ENCODE results near the gene IQUB. TPM values are rescaled to one million over a fixed set of nuclear protein-coding genes. Genes with fewer than 3 reads are reported as not detected.

The IQUB gene
- total RNA-seq, 3 donors from 2014 or later (not counting 1 experiment from before 2014, with no cell fraction given) = 0.09 to 0.45 (median 0.18) TPM

DNA sequence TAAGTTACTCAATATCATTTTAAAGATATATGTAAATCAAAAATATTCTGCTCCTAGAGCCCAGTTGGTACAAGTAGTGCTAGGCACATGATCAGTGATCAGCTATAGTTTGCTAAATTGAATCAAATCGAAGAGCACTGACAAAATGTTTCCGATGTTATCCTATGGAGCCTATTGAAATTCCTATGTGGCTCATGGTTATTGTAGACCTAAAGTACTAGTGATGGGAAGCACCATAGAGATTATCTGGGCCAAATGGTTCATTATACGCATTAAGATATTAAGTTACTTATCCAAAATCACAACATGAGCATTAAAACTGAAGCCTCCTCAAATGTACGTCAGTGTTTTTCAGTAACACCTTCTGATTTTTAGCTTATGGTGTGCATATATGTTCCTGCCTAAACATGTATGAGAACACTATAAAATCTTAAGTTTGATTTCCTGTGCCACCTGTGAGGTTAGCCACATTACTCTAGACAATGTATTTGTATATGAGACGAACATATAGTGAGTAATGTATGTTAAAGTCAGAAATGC, 103.2 kb downstream of the IQUB start:
- Mint-ChIP-seq H3K27ac (no peak overlapping the region), H3K36me3 (no peaks in the 10 kb centered on the region), H3K4me3 (no peak overlapping the region), H3K4me1 (no peaks in the 10 kb centered on the region), H3K9me3 (peaks cover 3 to 7% of the 10 kb centered on the region in 2 donors), H3K27me3 (ENCODE audit: low read depth in 2 of 2) (no peaks in the 10 kb centered on the region)
- H3K9me3 ChIP-seq (ENCODE audit: control insufficient read depth, insufficient read depth, low read length) = no peaks in the 10 kb centered on the region
- DNase-seq (no peak), ATAC-seq (no peak)
- no peak for TF ChIP-seq CTCF (IDR thresholded peaks at IDR 0.05)
- WGBS (ENCODE audit: insufficient coverage) = 79% methylated on average over 3 of the region's 5 CpGs
- H3K4me3 ChIP-seq (ENCODE audit: low read length) = no peak overlapping the region
- H3K36me3 ChIP-seq (ENCODE audit: control insufficient read depth, insufficient read depth, low read length) = no peaks in the 10 kb centered on the region
- H3K27me3 ChIP-seq (ENCODE audit: control insufficient read depth, insufficient read depth, low read length) = no peaks in the 10 kb centered on the region
- H3K27ac ChIP-seq (ENCODE audit: low read length) = no peak overlapping the region
- no peaks in the 10 kb centered on the region for H3K4me1 ChIP-seq (ENCODE audit: control insufficient read depth, insufficient read depth, low read length)
- intact Hi-C loops (cut with micrococcal nuclease) = no loop called here

DNA sequence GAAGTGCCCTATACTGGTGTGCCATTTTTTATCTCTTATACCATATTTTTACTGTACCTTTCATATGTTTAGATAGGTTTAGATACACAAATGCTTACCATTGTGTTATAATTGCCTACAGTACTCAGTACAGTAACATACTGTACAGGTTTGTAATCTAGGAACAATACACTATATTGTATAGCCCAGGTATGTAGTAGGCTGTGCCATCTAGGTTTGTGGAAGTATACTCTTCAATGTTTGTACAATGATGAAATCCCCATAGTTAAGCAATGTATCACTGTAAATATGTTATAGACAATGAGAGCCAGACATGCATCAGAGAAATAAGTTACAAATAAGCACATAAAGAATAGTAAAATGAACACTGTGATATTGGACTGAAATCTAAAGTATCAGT, 109.1 kb downstream of the IQUB start:
- Mint-ChIP-seq H3K27ac (no peak overlapping the region), H3K4me1 (no peaks in the 10 kb centered on the region), H3K4me3 (no peak overlapping the region), H3K27me3 (ENCODE audit: low read depth in 2 of 2) (no peaks in the 10 kb centered on the region), H3K36me3 (no peaks in the 10 kb centered on the region), H3K9me3 (peaks cover 7 to 13% of the 10 kb centered on the region in 2 donors)
- Histone ChIP-seq H3K27me3 (ENCODE audit: control insufficient read depth, insufficient read depth, low read length) (no peaks in the 10 kb centered on the region), H3K4me1 (ENCODE audit: control insufficient read depth, insufficient read depth, low read length) (no peaks in the 10 kb centered on the region), H3K4me3 (ENCODE audit: low read length) (no peak overlapping the region), H3K9me3 (ENCODE audit: control insufficient read depth, insufficient read depth, low read length) (peaks cover 3% of the 10 kb centered on the region), H3K27ac (ENCODE audit: low read length) (no peak overlapping the region), H3K36me3 (ENCODE audit: control insufficient read depth, insufficient read depth, low read length) (no peaks in the 10 kb centered on the region)
- ATAC-seq = no peak
- no peak for DNase-seq
- intact Hi-C loops (cut with micrococcal nuclease) = no loop called here
- no peak for TF ChIP-seq CTCF (IDR thresholded peaks at IDR 0.05)

GRCh38 chr7:123424463-123424862, 109.9 kb downstream of the IQUB start:
- Mint-ChIP-seq H3K4me3 (no peak overlapping the region), H3K4me1 (no peaks in the 10 kb centered on the region), H3K36me3 (no peaks in the 10 kb centered on the region), H3K9me3 (peaks cover 9 to 14% of the 10 kb centered on the region in 2 donors), H3K27ac (no peak overlapping the region), H3K27me3 (ENCODE audit: low read depth in 2 of 2) (no peaks in the 10 kb centered on the region)
- Histone ChIP-seq H3K9me3 (ENCODE audit: control insufficient read depth, insufficient read depth, low read length) (peaks cover 3% of the 10 kb centered on the region), H3K4me1 (ENCODE audit: control insufficient read depth, insufficient read depth, low read length) (no peaks in the 10 kb centered on the region), H3K36me3 (ENCODE audit: control insufficient read depth, insufficient read depth, low read length) (no peaks in the 10 kb centered on the region), H3K27me3 (ENCODE audit: control insufficient read depth, insufficient read depth, low read length) (no peaks in the 10 kb centered on the region), H3K4me3 (ENCODE audit: low read length) (no peak overlapping the region), H3K27ac (ENCODE audit: low read length) (no peak overlapping the region)
- no peak for TF ChIP-seq CTCF (IDR thresholded peaks at IDR 0.05)
- ATAC-seq (no peak), DNase-seq (no peak)
- intact Hi-C loops (cut with micrococcal nuclease) = no loop called here

DNA sequence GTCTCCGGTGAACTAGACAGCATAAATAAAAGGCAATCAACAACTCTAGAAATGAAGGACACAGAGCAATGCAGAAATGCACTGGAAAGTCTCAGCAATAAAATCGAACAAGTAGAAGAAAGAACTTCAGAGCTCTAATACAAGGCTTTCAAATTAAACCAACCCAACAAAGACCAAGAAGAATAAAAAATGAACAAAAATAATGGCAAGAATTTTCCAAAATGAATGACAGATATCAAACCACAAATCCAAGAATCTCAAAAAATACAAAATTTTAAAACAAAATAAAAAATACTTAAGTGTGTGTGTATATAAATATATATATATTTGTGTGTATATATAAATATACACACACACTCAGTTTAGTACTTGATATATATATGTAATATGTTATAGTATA, 110.8 kb downstream of the IQUB start:
- H3K9me3 ChIP-seq (ENCODE audit: control insufficient read depth, insufficient read depth, low read length) = peaks cover 3% of the 10 kb centered on the region
- DNase-seq = no peak
- no peaks in the 10 kb centered on the region for H3K27me3 ChIP-seq (ENCODE audit: control insufficient read depth, insufficient read depth, low read length)
- H3K27ac ChIP-seq (ENCODE audit: low read length) = no peak overlapping the region
- WGBS (ENCODE audit: insufficient coverage) = 86% methylated on average over 2 of the region's 2 CpGs
- Mint-ChIP-seq H3K27me3 (ENCODE audit: low read depth in 2 of 2) (no peaks in the 10 kb centered on the region), H3K4me3 (no peak overlapping the region), H3K9me3 (peaks cover 11 to 16% of the 10 kb centered on the region in 2 donors), H3K27ac (no peak overlapping the region), H3K36me3 (no peaks in the 10 kb centered on the region), H3K4me1 (no peaks in the 10 kb centered on the region)
- no peaks in the 10 kb centered on the region for H3K4me1 ChIP-seq (ENCODE audit: control insufficient read depth, insufficient read depth, low read length)
- no peak for ATAC-seq
- intact Hi-C loops (cut with micrococcal nuclease) = no loop called here
- H3K36me3 ChIP-seq (ENCODE audit: control insufficient read depth, insufficient read depth, low read length) = no peaks in the 10 kb centered on the region
- TF ChIP-seq CTCF (IDR thresholded peaks at IDR 0.05) = no peak
- H3K4me3 ChIP-seq (ENCODE audit: low read length) = no peak overlapping the region
